Left ventricle myocardium inferior (tissue), 1 donor: ENCODE data around the gene PPP2R2D. TPM values are rescaled to one million over a fixed set of nuclear protein-coding genes. Genes with fewer than 3 reads are reported as not detected.
A peak's percentile ranks its signal among the peaks of the same experiment; 100 is the strongest.

ENCODE experiments used
- DNase-seq: peaks from one replicate; pipeline ENCODE4 v3.0.0-alpha.2; 2020
- H3K27ac ChIP-seq: fragments of 200-600 bp; replicated peaks from 2 replicates; pipeline ENCODE4 v1.8.0; 2021
- H3K27me3 ChIP-seq: fragments of 200-600 bp; 2 replicates; pipeline ENCODE4 v1.8.0; 2021; ENCODE audit warnings: low read depth
- H3K36me3 ChIP-seq: fragments of 200-600 bp; 2 replicates; pipeline ENCODE4 v1.8.0; 2021
- H3K4me1 ChIP-seq: fragments of 200-600 bp; 2 replicates; pipeline ENCODE4 v1.8.0; 2021
- H3K4me3 ChIP-seq: fragments of 200-600 bp; 2 replicates; pipeline ENCODE4 v1.8.0; 2021; ENCODE audit warnings: mild to moderate bottlenecking, moderate library complexity
- H3K9me3 ChIP-seq: fragments of 200-600 bp; replicated peaks from 2 replicates; pipeline ENCODE4 v1.8.0; 2021
- intact Hi-C: fragments of 100-400 bp; cut with micrococcal nuclease; formaldehyde crosslinking; loops from one replicate; pipeline ENCODE4 v1.11.0; 2022
- total RNA-seq: library from RNA; stranded (reverse); fragmentation: NEBNext Ultra II Directional; extraction: Animal tissue kit (Norgen Biotek cat#: 25700); gene quantifications from one replicate; pipeline ENCODE4 v1.2.1, GENCODE V29; 2021
- TF ChIP-seq, protein P1 (sequence below): fragments of 200-600 bp; IDR thresholded peaks from 2 replicates; pipeline ENCODE4 v1.8.0; 2021; ENCODE audit warnings: antibody characterized with exemption, mild to moderate bottlenecking, borderline replicate concordance
- donor health status: DM: no; HTN: yes; CAD: no; lungs with severe emphysema.

PPP2R2D gene
- total RNA-seq, 1 donor from 2014 or later = 38.2 TPM

DNA sequence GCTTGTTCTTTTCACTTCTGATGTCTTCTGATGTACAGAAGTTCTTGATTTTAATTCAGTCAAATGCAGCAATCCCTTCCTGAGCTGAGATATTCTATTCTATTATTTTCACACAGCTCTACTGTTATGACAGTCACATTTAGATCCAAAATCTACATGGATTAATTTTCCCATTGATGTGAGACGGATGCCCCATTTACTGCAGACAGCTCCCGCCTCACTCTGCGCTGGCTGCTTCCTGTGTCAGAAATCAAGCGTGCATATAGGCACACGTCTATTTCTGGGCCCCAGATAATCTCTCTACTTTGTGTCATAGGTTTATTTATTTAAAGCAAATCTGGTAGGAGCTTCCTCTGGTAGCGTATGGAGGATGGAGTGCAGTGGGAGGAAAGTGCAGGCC, 74.2 kb downstream of the PPP2R2D start:
- Histone ChIP-seq H3K36me3 (peaks cover 13% of the 10 kb centered on the region), H3K27ac (peak overlapping the region; percentile 79), H3K4me1 (peaks cover 82% of the 10 kb centered on the region), H3K9me3 (no peaks in the 10 kb centered on the region), H3K27me3 (no peaks in the 10 kb centered on the region), H3K4me3 (no peak overlapping the region)
- TF ChIP-seq, protein P1, sequence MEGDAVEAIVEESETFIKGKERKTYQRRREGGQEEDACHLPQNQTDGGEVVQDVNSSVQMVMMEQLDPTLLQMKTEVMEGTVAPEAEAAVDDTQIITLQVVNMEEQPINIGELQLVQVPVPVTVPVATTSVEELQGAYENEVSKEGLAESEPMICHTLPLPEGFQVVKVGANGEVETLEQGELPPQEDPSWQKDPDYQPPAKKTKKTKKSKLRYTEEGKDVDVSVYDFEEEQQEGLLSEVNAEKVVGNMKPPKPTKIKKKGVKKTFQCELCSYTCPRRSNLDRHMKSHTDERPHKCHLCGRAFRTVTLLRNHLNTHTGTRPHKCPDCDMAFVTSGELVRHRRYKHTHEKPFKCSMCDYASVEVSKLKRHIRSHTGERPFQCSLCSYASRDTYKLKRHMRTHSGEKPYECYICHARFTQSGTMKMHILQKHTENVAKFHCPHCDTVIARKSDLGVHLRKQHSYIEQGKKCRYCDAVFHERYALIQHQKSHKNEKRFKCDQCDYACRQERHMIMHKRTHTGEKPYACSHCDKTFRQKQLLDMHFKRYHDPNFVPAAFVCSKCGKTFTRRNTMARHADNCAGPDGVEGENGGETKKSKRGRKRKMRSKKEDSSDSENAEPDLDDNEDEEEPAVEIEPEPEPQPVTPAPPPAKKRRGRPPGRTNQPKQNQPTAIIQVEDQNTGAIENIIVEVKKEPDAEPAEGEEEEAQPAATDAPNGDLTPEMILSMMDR = no peak
- DNase-seq = no peak
- intact Hi-C loops = loop anchor here (10.0 kb wide), 1 partner anchor 80 kb away; no protein-coding TSS in a partner anchor

DNA sequence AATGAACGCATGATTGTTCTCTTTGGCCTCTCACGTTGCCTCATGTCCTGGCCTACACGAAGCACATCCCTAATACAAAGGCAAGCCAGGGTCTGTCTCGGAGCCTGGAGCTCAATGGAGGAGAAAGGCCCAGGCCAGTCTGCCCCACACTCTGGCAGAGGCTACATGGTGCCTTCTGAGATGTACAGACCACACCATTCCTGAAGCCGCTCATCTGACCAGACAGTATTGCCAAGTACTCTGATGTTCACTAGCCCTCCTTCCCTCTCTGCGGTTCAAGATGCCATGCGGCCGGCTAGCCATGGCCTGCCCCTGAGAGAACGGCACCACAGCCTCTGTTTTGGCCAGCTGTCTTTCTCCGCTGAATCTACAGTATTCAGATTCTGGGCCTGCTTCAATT, 75.0 kb downstream of the PPP2R2D start:
- Histone ChIP-seq H3K4me1 (peaks cover 90% of the 10 kb centered on the region), H3K27ac (peak overlapping the region; percentile 79), H3K4me3 (no peak overlapping the region), H3K9me3 (no peaks in the 10 kb centered on the region), H3K27me3 (no peaks in the 10 kb centered on the region), H3K36me3 (peaks cover 5% of the 10 kb centered on the region)
- TF ChIP-seq, protein P1 = no peak
- no peak for DNase-seq
- intact Hi-C loops = loop anchor here (10.0 kb wide), 1 partner anchor 81 kb away; no protein-coding TSS in a partner anchor

DNA sequence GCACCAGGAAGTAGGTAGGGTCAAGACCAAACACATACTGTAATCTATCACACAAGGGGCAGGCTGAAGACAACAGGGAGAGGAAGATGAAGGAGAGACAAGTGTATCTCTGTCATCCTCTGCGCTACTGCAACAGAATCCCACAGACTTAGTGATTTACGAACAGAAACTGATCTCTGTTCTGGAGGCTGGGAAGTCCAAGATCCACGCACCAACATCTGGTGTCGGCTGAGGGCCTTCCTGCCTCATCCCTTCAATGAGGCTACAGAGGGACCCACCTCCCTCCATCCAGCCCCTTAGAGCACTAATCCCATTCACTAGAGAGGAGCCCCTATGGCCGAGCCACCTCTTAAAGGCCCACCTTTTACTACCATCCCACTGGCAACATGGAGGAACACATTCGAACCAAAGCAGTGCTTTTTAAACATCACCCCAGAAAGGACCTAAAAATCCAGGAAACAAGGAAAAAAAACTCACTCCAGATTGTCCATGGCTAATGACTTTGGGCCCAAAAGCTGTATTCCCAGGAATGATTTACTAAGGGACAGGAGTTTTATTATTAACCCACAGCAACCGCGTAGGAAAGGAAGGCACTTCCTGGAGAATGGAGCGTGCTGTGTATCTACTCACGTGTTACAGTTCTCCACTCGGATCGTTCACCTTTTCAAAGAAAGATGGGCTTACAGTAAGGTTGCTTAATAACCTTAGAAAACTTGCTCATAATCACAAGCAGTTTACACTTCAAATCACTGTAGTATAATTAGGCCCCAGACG, 76.7 kb downstream of the PPP2R2D start:
- peak overlapping the region; percentile 22 for H3K27ac ChIP-seq
- no peak overlapping the region for H3K4me3 ChIP-seq
- H3K36me3 ChIP-seq = no peaks in the 10 kb centered on the region
- intact Hi-C loops = loop anchor here (10.0 kb wide), 1 partner anchor 83 kb away; no protein-coding TSS in a partner anchor
- H3K9me3 ChIP-seq = no peaks in the 10 kb centered on the region
- no peaks in the 10 kb centered on the region for H3K27me3 ChIP-seq
- H3K4me1 ChIP-seq = peaks cover 96% of the 10 kb centered on the region
- TF ChIP-seq, protein P1 = no peak
- no peak for DNase-seq

DNA sequence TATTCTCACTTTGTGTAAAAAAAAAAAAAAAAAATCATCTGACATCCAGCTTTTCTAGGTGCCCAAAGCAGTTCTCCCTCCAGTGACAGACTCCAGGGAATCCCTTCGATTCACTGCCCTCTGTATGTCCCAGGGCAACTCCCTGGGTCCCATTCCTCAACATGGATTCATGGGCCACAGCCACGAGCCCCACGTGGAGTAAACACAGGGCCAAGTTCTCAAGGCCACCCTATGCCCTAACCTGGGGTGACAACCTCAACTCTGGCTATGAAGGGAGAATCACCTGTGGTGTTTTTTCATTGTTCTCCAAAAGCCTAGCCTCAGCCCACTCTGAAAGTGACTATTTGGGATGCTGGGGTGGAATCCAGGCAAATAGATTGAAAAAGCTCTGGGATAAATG, 77.6 kb downstream of the PPP2R2D start:
- H3K36me3 ChIP-seq = no peaks in the 10 kb centered on the region
- no peaks in the 10 kb centered on the region for H3K27me3 ChIP-seq
- H3K9me3 ChIP-seq = no peaks in the 10 kb centered on the region
- no peak for DNase-seq
- H3K4me1 ChIP-seq = peaks cover 89% of the 10 kb centered on the region
- TF ChIP-seq, protein P1 = no peak
- no peak overlapping the region for H3K4me3 ChIP-seq
- intact Hi-C loops = loop anchor here (10.0 kb wide), 1 partner anchor 84 kb away; no protein-coding TSS in a partner anchor
- H3K27ac ChIP-seq = peak overlapping the region; percentile 22

DNA sequence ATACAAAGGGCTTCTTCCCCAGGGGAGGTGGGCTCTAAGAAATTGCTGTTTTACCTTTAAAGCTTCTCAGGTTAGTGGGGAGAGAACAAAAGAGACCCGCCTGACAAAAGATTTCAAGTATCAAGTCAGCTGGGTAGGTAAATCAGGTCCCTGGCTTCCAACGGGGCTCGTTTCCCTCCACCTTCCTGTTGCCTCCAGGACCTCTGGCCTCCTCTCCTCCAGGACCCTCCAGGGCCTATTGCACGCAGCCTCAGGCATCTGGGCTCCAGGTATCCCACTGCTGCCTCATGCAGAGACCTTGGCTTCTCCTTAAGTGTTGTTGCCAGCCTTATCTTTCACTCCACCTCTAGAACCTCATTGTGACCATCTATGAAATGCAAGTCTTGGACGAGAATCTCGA, 78.0 kb downstream of the PPP2R2D start:
- intact Hi-C loops = loop anchor here (10.0 kb wide), 1 partner anchor 84 kb away; no protein-coding TSS in a partner anchor
- H3K27me3 ChIP-seq = no peaks in the 10 kb centered on the region
- peak overlapping the region; percentile 99 for H3K4me3 ChIP-seq
- peak overlapping the region; percentile 87 for H3K27ac ChIP-seq
- no peaks in the 10 kb centered on the region for H3K36me3 ChIP-seq
- H3K9me3 ChIP-seq = no peaks in the 10 kb centered on the region
- no peak for DNase-seq
- peaks cover 85% of the 10 kb centered on the region for H3K4me1 ChIP-seq
- TF ChIP-seq, protein P1 = no peak
